Measurements from ENCODE around the gene TTBK1.

Gene TTBK1

GRCh38 chr6:43271103-43271815, 28.0 kb downstream of the TTBK1 start:
- Histone ChIP-seq H3K4me3 (ENCODE audit: low read depth in 1 of 2, low read length in 1 of 2) (no peak overlapping the region), H3K4me1 (ENCODE audit: control insufficient read depth in 1 of 2, insufficient read depth in 1 of 2, low read depth in 1 of 2, low read length in 1 of 2) (peaks cover 5 to 16% of the 10 kb centered on the region in 2 experiments), H3K9me3 (no peaks in the 10 kb centered on the region), H3K27ac (no peak overlapping the region), H3K36me3 (no peaks in the 10 kb centered on the region), H3K27me3 (peaks cover 99% of the 10 kb centered on the region)
- no peak for TF ChIP-seq CTCF (IDR thresholded peaks at IDR 0.05)

GRCh38 chr6:43271944-43272343, 28.7 kb downstream of the TTBK1 start:
- no peak overlapping the region for H3K4me3 ChIP-seq (ENCODE audit: low read depth in 1 of 2, low read length in 1 of 2)
- peaks cover 7 to 18% of the 10 kb centered on the region in 2 experiments for H3K4me1 ChIP-seq (ENCODE audit: control insufficient read depth in 1 of 2, insufficient read depth in 1 of 2, low read depth in 1 of 2, low read length in 1 of 2)
- no peak for TF ChIP-seq CTCF (IDR thresholded peaks at IDR 0.05)
- no peak overlapping the region for H3K27ac ChIP-seq
- no peaks in the 10 kb centered on the region for H3K9me3 ChIP-seq
- H3K36me3 ChIP-seq = no peaks in the 10 kb centered on the region
- H3K27me3 ChIP-seq = peaks cover 100% of the 10 kb centered on the region

GRCh38 chr6:43273707-43274106, 30.4 kb downstream of the TTBK1 start:
- H3K9me3 ChIP-seq = no peaks in the 10 kb centered on the region
- TF ChIP-seq CTCF (IDR thresholded peaks at IDR 0.05) = no peak
- H3K4me1 ChIP-seq (ENCODE audit: control insufficient read depth in 1 of 2, insufficient read depth in 1 of 2, low read depth in 1 of 2, low read length in 1 of 2) = peaks cover 7 to 18% of the 10 kb centered on the region in 2 experiments
- no peak overlapping the region for H3K4me3 ChIP-seq (ENCODE audit: low read depth in 1 of 2, low read length in 1 of 2)
- H3K27ac ChIP-seq = no peak overlapping the region
- no peaks in the 10 kb centered on the region for H3K36me3 ChIP-seq
- H3K27me3 ChIP-seq = peaks cover 100% of the 10 kb centered on the region

- Histone ChIP-seq H3K4me3 (ENCODE audit: low read depth in 1 of 2, low read length in 1 of 2) (no peak overlapping the region), H3K27ac (no peak overlapping the region), H3K27me3 (peaks cover 100% of the 10 kb centered on the region), H3K36me3 (no peaks in the 10 kb centered on the region), H3K4me1 (ENCODE audit: control insufficient read depth in 1 of 2, insufficient read depth in 1 of 2, low read depth in 1 of 2, low read length in 1 of 2) (peaks cover 7 to 18% of the 10 kb centered on the region in 2 experiments), H3K9me3 (no peaks in the 10 kb centered on the region)
- no peak for TF ChIP-seq CTCF (IDR thresholded peaks at IDR 0.05)
These were observed 31.0 kb downstream of the TTBK1 start for GRCh38 chr6:43274127-43274915.

- peaks cover 7 to 15% of the 10 kb centered on the region in 2 experiments for H3K4me1 ChIP-seq (ENCODE audit: control insufficient read depth in 1 of 2, insufficient read depth in 1 of 2, low read depth in 1 of 2, low read length in 1 of 2)
- no peaks in the 10 kb centered on the region for H3K9me3 ChIP-seq
- peak overlapping the region in 1 of 2 experiments; percentile 24 for H3K4me3 ChIP-seq (ENCODE audit: low read depth in 1 of 2, low read length in 1 of 2)
- peaks cover 100% of the 10 kb centered on the region for H3K27me3 ChIP-seq
- H3K27ac ChIP-seq = no peak overlapping the region
- no peak for TF ChIP-seq CTCF (IDR thresholded peaks at IDR 0.05)
- no peaks in the 10 kb centered on the region for H3K36me3 ChIP-seq
These were observed 31.8 kb downstream of the TTBK1 start for GRCh38 chr6:43274916-43275597.

All from neutrophil (primary cell).